OCI-M1 (cell line): ENCODE results near the gene TCL1B.

Experiments used
- DNase-seq: peaks from one replicate; lab custom pipeline; 2025; lab: John Stamatoyannopoulos, UW

The TCL1B gene

DNA sequence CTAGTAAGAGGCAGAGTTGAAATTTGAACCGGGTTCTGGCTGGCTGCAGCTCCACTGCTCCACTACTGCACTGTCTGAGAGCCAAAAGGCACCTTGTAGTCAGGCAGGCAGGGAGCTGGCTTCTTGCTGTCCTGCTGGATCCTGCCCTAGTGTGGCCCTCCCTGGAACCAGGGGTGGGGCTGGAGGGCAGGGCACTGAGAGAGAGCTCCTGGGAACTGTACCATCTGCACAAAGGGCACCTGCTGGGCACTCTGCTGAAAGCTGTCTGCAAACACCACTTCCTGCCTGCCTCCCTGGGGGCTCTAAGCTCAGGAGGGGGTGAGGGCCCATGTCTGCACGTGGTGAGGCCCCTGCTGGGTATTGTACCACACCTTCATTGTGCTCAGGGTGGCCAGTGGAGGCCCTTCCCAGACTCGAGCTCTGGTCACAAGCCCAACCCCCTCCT is 19.0 kb upstream of the TCL1B start:
- no peak for DNase-seq

- no peak for DNase-seq
These were observed 17.9 kb upstream of the TCL1B start for GRCh38 chr14:95668235-95668772.

GRCh38 chr14:95674613-95675012 is 11.6 kb upstream of the TCL1B start:
- no peak for DNase-seq

- DNase-seq: no peak
These were observed 10.7 kb upstream of the TCL1B start for GRCh38 chr14:95675486-95675885.

GRCh38 chr14:95677179-95677835 is 8.9 kb upstream of the TCL1B start:
- DNase-seq: no peak

- DNase-seq: no peak
These were observed 6.9 kb upstream of the TCL1B start for GRCh38 chr14:95679148-95679815.

DNA sequence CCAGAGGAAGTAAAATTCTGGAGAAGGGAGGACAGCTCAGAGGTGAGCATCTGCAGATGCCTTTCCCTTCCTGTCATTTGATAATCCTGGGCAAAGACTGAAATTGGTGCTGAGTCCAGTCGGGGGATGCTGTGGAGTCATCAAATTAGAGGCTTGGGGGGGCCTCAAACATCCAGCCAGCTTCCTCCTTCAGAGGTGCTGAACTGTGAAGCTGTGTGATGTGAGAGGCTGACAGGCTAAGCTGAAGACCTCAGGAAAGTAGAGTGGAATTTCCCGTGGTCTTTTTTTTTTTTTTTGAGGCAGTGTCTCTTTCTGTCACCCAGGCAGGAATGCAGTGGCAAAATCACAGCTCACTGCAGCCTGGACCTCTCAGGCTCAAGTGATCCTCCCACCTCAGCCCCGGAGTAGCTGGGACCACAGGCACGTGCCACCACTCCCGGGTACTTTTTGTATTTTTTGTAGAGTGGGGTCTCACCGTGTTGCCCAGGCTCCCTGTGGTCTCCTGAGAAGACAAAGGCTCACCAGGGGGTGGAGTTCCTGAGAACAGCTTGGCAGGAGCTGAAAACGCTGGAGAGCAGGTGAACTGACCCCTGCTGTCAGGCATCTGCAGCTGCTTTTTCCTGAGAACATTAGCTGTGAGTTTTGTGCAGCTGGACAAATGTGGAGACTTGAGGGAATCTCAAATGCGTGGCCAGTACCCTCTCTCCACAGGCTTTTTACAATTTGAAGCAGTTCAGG is 6.1 kb upstream of the TCL1B start:
- no peak for DNase-seq

- DNase-seq: no peak
These were observed 5.1 kb upstream of the TCL1B start for GRCh38 chr14:95681153-95681552.

- peak; percentile 33 for DNase-seq
These were observed 2.4 kb upstream of the TCL1B start for GRCh38 chr14:95683793-95684192.

DNA sequence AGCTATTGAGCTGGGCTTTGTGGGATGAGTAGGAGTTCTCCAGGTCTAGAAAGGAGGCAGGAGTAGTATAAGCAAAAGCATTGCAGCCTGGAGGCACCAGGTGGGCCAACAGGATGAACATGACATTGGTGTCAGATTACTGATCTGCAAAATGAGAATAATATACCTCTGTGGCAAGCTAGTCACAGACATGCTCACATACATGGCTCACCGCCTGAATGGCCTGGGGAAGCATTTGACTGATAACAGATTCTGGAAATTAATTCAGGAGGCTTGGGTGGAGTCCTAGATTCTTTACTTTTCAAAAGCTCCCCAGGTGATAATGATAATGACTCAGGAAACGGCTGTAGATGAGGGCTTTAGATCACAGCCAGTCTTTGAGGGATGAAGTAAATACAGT is 709 bp downstream of the TCL1B start:
- DNase-seq: no peak

GRCh38 chr14:95689441-95689840 is 3.2 kb downstream of the TCL1B start:
- no peak for DNase-seq

DNA sequence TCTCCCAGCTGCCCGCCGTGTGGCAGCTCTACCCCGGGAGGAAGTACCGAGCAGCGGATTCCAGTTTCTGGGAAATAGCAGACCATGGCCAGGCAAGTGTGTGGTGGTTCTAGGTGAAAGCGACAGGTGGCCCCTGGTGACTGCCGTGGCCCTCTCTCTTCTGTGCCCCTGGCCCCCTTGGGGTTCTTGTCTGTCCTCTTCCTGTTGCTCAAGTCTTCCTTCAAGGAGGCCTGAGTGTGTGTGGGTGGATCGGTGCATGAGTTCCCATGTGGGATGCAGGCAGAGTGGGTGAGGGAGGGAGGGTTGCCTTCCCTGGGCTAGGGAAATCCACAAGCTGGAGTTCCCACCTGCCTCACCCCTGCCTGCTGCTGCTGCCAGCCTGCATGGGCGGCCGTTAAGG is 4.6 kb downstream of the TCL1B start:
- DNase-seq: no peak

- DNase-seq: no peak
These were observed 5.4 kb downstream of the TCL1B start for GRCh38 chr14:95691591-95691990.

DNA sequence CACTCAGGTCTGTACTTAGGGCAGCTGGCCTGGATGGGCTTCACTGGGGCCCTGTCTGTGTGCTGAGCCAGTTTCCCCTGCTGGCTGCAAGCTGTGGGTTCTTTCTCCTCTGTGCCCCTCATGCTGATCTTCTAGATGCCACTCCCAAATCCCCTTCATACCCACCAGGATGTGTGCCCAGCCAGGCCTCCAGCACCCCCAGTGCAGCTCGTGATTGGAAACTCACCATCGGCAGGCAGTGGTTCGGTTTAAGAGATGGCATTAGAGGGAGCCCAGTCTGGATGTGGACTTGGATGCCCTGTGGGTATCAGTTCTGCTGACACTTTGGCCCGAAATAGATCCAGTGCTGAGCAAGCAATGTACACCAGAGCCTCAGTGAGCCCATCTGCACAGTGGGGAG is 5.9 kb downstream of the TCL1B start:
- no peak for DNase-seq

DNA sequence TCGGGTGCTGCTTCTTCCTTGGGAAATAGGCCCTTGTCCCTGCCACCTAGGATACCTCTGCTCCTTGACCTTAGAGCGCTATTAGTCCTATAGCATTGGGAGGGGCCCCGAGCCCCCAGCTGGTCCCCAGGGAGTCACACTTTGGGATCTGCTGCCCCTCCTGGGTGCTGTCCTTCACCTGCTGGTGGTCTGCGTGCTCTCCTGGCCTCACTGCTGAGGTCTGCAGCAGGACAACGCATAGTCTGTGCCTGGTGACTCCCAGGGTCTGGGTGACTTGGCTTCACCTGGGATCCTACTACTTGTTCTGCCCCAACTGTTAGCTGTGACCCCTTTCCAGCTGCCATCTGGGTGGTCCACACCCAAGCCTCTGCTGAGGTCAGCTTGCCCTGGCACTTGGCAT is 8.8 kb downstream of the TCL1B start:
- DNase-seq: no peak

DNA sequence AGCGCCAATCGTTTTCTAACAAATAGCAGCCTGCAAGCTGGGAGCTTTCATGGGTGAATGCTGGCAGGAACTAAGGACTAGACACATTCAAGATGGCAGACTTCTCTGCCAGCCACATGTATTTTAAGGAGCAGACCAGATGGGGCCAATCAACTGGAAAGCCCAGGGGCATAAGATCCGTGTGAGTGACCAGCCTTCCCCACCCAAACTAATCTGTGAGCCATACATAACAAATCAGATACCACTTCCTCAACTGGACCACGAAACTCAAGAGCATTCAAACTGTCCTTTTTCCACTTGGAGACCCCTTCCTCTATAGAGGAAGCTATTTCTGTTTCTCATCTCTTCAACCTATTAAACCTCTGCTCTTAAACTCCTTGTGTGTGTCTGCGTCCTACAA is 9.7 kb downstream of the TCL1B start:
- DNase-seq: no peak

- no peak for DNase-seq
These were observed 10.5 kb downstream of the TCL1B start for GRCh38 chr14:95696741-95697140.

GRCh38 chr14:95697764-95698163 is 11.5 kb downstream of the TCL1B start:
- DNase-seq: no peak

- no peak for DNase-seq
These were observed 12.1 kb downstream of the TCL1B start for GRCh38 chr14:95698287-95698686.

DNA sequence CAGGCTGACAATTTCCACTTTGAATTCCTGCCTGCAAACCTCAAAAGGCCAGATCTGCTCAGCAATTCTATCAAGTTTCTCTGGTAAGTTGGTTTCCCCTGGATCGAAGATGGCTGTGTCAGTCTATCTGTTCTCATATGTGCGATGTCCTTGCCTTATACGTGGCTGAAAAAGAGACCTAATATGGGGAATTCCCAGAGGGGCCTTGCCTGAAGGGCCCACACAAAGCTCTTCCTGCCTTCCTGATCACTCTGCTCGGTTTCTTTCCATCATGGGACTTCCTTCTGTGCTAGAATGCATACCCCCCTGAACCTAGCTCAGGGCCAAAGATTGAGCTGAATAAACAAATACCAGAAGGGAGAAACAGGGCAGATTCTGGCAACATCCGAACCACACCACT is 13.2 kb downstream of the TCL1B start:
- no peak for DNase-seq

- no peak for DNase-seq
These were observed 14.2 kb downstream of the TCL1B start for GRCh38 chr14:95700221-95700976.

DNA sequence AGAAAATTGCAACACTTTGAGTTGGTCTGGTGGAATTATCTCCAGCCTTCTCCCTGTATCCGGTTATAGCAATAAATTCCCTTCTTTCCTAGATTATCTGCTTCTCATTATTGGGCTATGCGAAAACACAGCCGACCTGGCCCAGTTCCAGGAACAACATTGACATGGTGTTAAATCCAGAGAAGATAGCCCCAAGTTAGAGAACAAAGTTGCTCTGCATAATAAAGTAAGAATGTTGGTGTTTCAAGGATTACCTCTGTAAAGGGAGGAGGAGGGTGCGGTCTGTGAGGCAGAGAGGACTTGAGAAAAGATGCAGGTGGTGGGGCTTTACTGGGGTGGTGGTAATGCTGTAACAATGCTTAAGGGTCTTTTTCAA is 15.6 kb downstream of the TCL1B start:
- DNase-seq: no peak
